Upper lobe of left lung (tissue), 6 donors: ENCODE data around the gene RPS6KA5. TPM values are rescaled to one million over a fixed set of nuclear protein-coding genes. Genes with fewer than 3 reads are reported as not detected.

ENCODE experiments used
- ATAC-seq, 2 donors: fragments of 200-7000 bp; cut with Tn5 transposase; one replicate each; pipeline ENCODE4 v1.9.1; 2022; ENCODE audit warnings: mild to moderate bottlenecking in 2 of 2, moderate library complexity in 2 of 2; ENCODE audit not compliant: low FRiP score in 2 of 2
- DNase-seq, 2 donors: peaks; one replicate each; pipeline ENCODE4 v3.0.0-alpha.2; 2019 to 2020
- H3K27ac ChIP-seq, 4 donors: fragments of 200-600 bp; sonication (generic); one replicate each; pipeline ENCODE4 v1.5.1; 2016 to 2019
- H3K27me3 ChIP-seq, 4 donors: fragments of 200-600 bp; sonication (generic); one replicate each; pipeline ENCODE4 v1.5.1; 2017 to 2019
- H3K36me3 ChIP-seq, 4 donors: fragments of 200-600 bp; sonication (generic); one replicate each; pipeline ENCODE4 v1.5.1; 2016 to 2019
- H3K4me1 ChIP-seq, 4 donors: fragments of 200-600 bp; sonication (generic); one replicate each; pipeline ENCODE4 v1.5.1; 2018 to 2019
- H3K4me3 ChIP-seq, 4 donors: fragments of 200-600 bp; sonication (generic); one replicate each; pipeline ENCODE4 v1.5.1; 2017 to 2019; ENCODE audit warnings: mild to moderate bottlenecking in 2 of 4, moderate library complexity in 1 of 4
- H3K9me3 ChIP-seq, 4 donors: fragments of 200-600 bp; sonication (generic); one replicate each; pipeline ENCODE4 v1.5.1; 2018 to 2019
- EP300 ChIP-seq, 4 donors: sonication (generic); formaldehyde crosslinking; IDR thresholded peaks; one replicate each; pipeline ENCODE4 v1.5.1; 2017; ENCODE audit warnings: antibody characterized with exemption in 4 of 4, control low read depth in 2 of 4
- POLR2A ChIP-seq, 4 donors: fragments of 450-650 bp; IDR thresholded peaks; one replicate each; pipeline ENCODE4 v1.5.1; 2016 to 2017; ENCODE audit warnings: antibody characterized with exemption in 4 of 4, mild to moderate bottlenecking in 2 of 4
- POLR2AphosphoS5 ChIP-seq, 2 donors: sonication (generic); formaldehyde crosslinking; IDR thresholded peaks; one replicate each; pipeline ENCODE4 v1.5.1; 2017; ENCODE audit warnings: antibody characterized with exemption in 2 of 2
- WGBS, 2 donors: methylation state at CpG; one replicate each; pipeline ENCODE4 v1.1.5; 2017 to 2018; 5-methylcytosine and 5-hydroxymethylcytosine counted together
- total RNA-seq, 6 donors: library from RNA; depleted of rRNA in 4 of 6; stranded (reverse); fragments of >200 nt in 4 of 6; gene quantifications; one replicate each; pipeline versions ENCODE4 v1.1.0 to v1.2.1, GENCODE V29; 2016 to 2021
- TF ChIP-seq, protein P1 (sequence below), 6 experiments: fragments of 450-650 bp in 4 of 6; fragments of 200-600 bp in 2 of 6; sonication (generic) in 2 of 6; IDR thresholded peaks; one replicate each; pipeline ENCODE4 v1.5.1; 2016 to 2019; ENCODE audit warnings: antibody characterized with exemption in 6 of 6
- donor health status: DM: no; HTN: no; CAD: no; lungs with moderate emphysema.
- donor health status: DM: no; HTN: yes; CAD: no; lungs with severe emphysema.

RPS6KA5 gene
- total RNA-seq, 6 donors from 2014 or later: 4.3 to 17.8 (median 10.2) TPM

DNA sequence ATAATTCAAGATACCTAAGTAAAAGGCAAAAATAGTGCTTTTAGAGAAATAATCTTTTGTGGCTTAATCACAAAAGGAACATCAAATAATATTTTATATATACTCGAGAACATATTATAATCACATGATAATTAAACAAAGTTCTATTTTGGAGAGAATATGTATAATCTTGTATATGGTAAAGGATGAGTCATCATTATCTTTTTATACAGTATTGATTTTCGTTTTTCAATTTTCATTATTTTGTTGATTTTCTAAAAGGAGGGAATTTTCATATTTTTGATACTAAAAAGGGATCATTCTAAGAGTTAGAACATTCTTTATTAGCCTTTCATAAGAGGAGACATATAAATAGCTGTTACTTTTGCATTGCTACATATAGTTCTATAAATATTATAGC is 166.9 kb downstream of the RPS6KA5 start:
- H3K27ac ChIP-seq: no peak overlapping the region
- H3K27me3 ChIP-seq: no peaks in the 10 kb centered on the region
- no peak overlapping the region for H3K4me3 ChIP-seq
- ATAC-seq (no peak), DNase-seq (no peak)
- H3K9me3 ChIP-seq: no peaks in the 10 kb centered on the region
- TF ChIP-seq POLR2A (IDR thresholded peaks at IDR 0.05) (no peak), EP300 (IDR thresholded peaks at IDR 0.05) (no peak), POLR2AphosphoS5 (IDR thresholded peaks at IDR 0.05) (no peak)
- TF ChIP-seq, protein P1, sequence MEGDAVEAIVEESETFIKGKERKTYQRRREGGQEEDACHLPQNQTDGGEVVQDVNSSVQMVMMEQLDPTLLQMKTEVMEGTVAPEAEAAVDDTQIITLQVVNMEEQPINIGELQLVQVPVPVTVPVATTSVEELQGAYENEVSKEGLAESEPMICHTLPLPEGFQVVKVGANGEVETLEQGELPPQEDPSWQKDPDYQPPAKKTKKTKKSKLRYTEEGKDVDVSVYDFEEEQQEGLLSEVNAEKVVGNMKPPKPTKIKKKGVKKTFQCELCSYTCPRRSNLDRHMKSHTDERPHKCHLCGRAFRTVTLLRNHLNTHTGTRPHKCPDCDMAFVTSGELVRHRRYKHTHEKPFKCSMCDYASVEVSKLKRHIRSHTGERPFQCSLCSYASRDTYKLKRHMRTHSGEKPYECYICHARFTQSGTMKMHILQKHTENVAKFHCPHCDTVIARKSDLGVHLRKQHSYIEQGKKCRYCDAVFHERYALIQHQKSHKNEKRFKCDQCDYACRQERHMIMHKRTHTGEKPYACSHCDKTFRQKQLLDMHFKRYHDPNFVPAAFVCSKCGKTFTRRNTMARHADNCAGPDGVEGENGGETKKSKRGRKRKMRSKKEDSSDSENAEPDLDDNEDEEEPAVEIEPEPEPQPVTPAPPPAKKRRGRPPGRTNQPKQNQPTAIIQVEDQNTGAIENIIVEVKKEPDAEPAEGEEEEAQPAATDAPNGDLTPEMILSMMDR (IDR thresholded peaks at IDR 0.05): no peak
- WGBS, 2 donors: 93 to 95% methylated on average over 2 of the region's 2 CpGs
- H3K36me3 ChIP-seq: peaks cover 0 to 16% (median 7%) of the 10 kb centered on the region in 4 donors
- no peaks in the 10 kb centered on the region for H3K4me1 ChIP-seq

DNA sequence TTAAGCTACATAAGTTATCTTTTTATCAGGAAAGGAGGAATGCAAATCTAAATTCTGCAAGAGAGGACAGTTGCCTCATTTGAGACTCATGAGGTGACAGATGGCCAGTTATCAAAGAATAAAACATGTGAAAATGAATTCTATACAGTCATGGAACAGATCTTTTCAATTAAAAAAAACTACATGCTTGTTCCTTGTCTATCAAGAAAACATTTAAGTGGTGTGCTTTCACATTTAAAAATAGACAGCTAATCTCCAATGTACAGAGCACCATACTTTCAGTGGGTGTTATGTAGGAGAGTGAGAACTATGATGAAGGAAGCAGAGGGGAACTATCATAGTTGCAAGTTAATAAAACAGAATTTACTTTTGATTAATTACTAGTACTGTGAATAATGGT is 167.5 kb downstream of the RPS6KA5 start:
- Histone ChIP-seq H3K4me1 (no peaks in the 10 kb centered on the region), H3K9me3 (no peaks in the 10 kb centered on the region), H3K36me3 (peaks cover 0 to 11% (median 5%) of the 10 kb centered on the region in 4 donors), H3K27me3 (no peaks in the 10 kb centered on the region), H3K4me3 (no peak overlapping the region), H3K27ac (no peak overlapping the region)
- ATAC-seq (no peak), DNase-seq (no peak)
- TF ChIP-seq EP300 (IDR thresholded peaks at IDR 0.05): no peak
- TF ChIP-seq, protein P1 (IDR thresholded peaks at IDR 0.05): no peak
- TF ChIP-seq POLR2AphosphoS5 (IDR thresholded peaks at IDR 0.05): no peak
- no peak for TF ChIP-seq POLR2A (IDR thresholded peaks at IDR 0.05)

DNA sequence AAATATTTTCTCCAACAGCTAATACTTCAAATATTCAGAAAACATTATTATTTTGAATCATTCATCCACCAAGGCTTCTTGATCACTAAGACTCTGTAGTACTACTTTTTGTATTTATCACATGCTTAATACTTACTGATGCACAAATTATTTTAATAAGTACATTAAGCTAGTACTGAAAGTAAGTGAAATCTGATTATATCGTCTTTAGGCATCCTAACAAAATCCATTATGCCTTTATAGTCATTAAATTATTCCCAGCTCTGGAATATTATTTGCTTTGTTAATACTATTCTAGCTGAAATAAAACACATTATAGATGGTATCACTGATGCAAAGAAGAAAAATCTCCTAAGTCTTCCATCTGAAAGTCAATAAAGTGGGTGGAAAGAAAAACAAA is 169.1 kb downstream of the RPS6KA5 start:
- Histone ChIP-seq H3K4me1 (no peaks in the 10 kb centered on the region), H3K36me3 (no peaks in the 10 kb centered on the region), H3K27me3 (no peaks in the 10 kb centered on the region), H3K9me3 (no peaks in the 10 kb centered on the region), H3K27ac (no peak overlapping the region), H3K4me3 (no peak overlapping the region)
- DNase-seq (no peak), ATAC-seq (no peak)
- 36 to 95% methylated on average over 1 of the region's 1 CpG for WGBS, 2 donors
- TF ChIP-seq POLR2AphosphoS5 (IDR thresholded peaks at IDR 0.05) (no peak), POLR2A (IDR thresholded peaks at IDR 0.05) (no peak), EP300 (IDR thresholded peaks at IDR 0.05) (no peak)
- TF ChIP-seq, protein P1 (IDR thresholded peaks at IDR 0.05): no peak

DNA sequence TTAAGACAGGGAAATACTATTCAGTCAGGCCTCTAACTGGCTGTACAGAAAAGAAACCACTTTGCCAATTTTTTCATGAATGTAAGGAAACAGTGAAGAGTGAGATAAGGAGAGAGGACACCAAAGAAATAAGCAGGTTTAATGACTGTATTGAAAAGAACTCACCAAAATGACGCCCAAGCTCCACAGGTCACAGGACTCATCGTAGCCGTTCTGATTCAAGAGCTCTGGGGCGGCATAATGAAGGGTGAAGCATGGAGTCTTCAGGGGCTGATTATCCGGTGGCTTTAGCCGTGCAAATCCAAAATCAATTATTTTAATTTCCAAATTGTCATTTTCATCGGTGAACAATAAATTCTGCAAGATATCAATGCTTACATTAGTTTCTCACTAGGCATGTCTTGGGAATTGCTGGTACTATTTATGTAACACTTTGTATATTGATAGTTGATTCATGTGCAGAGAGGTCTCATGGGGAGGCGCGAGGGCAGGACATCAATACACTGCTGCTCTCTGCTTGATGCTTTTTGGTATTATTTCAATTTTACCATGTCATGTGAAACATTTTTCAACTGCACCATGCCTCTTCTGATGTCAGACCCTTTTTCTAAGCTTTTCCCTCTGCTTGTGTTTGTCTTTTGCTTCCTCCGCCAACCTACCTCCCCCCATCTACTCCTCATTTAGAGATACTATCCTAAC is 170.0 kb downstream of the RPS6KA5 start:
- H3K36me3 ChIP-seq: no peaks in the 10 kb centered on the region
- H3K27me3 ChIP-seq: no peaks in the 10 kb centered on the region
- no peak overlapping the region for H3K4me3 ChIP-seq
- WGBS, 2 donors: 82 to 83% methylated on average over 10 of the region's 10 CpGs
- no peak for TF ChIP-seq POLR2A (IDR thresholded peaks at IDR 0.05)
- TF ChIP-seq, protein P1 (IDR thresholded peaks at IDR 0.05): no peak
- no peak for TF ChIP-seq POLR2AphosphoS5 (IDR thresholded peaks at IDR 0.05)
- no peak for TF ChIP-seq EP300 (IDR thresholded peaks at IDR 0.05)
- H3K4me1 ChIP-seq: no peaks in the 10 kb centered on the region
- no peak overlapping the region for H3K27ac ChIP-seq
- ATAC-seq (no peak), DNase-seq (no peak)
- H3K9me3 ChIP-seq: no peaks in the 10 kb centered on the region

DNA sequence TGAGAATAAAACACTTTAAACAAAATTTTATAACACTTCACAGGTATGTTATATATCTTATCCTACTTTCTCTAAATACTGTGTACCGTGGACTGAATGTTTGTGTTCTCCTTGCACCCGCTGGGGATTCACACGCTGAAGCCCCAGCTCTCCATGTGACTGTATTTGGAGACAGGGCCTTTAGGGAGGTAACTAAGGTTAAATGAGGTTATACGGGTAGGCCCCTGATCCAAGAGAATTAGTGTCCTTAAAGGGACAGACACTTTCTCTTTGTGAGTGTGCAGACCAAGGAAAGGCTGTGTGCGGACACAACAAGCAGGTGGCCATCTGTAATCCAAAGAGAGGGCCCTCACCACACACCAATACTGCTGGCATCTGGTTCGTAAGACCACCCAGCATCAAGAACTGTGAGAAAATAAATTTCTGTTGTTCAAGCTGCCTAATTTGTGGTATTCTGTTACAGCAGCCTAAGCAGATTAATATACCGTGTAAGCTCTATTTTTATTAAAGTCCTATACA is 174.1 kb downstream of the RPS6KA5 start:
- H3K4me1 ChIP-seq: no peaks in the 10 kb centered on the region
- H3K4me3 ChIP-seq: no peak overlapping the region
- TF ChIP-seq POLR2A (IDR thresholded peaks at IDR 0.05) (no peak), EP300 (IDR thresholded peaks at IDR 0.05) (no peak), POLR2AphosphoS5 (IDR thresholded peaks at IDR 0.05) (no peak)
- TF ChIP-seq, protein P1 (IDR thresholded peaks at IDR 0.05): no peak
- DNase-seq: no peak
- no peaks in the 10 kb centered on the region for H3K9me3 ChIP-seq
- WGBS, 2 donors: 92 to 94% methylated on average over 7 of the region's 7 CpGs
- H3K27me3 ChIP-seq: no peaks in the 10 kb centered on the region
- no peaks in the 10 kb centered on the region for H3K36me3 ChIP-seq
- H3K27ac ChIP-seq: no peak overlapping the region
- no peak for ATAC-seq
